Measurements from ENCODE around the gene SYNE1.

Gene SYNE1

DNA sequence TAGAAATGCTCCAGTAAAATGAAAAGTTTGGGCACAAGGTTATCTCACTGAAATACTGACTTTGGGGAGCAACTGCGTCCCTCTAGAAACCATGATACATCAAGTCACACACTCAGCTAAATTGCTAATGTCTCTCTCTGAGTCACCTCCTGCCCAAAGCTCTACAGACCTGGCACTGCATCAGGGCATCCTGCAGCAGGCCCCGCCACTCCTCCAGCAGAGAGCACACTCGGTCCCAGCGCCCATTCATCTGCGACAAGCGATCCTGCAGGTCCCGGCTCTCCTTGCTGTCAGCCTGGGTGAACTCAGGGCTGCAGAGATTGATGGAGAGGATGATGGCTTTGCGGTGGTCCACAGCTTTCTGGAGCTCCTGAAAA, 500.7 kb downstream of the SYNE1 start:
- no peak for DNase-seq (ENCODE audit: low read depth)
- TF ChIP-seq, protein P1, sequence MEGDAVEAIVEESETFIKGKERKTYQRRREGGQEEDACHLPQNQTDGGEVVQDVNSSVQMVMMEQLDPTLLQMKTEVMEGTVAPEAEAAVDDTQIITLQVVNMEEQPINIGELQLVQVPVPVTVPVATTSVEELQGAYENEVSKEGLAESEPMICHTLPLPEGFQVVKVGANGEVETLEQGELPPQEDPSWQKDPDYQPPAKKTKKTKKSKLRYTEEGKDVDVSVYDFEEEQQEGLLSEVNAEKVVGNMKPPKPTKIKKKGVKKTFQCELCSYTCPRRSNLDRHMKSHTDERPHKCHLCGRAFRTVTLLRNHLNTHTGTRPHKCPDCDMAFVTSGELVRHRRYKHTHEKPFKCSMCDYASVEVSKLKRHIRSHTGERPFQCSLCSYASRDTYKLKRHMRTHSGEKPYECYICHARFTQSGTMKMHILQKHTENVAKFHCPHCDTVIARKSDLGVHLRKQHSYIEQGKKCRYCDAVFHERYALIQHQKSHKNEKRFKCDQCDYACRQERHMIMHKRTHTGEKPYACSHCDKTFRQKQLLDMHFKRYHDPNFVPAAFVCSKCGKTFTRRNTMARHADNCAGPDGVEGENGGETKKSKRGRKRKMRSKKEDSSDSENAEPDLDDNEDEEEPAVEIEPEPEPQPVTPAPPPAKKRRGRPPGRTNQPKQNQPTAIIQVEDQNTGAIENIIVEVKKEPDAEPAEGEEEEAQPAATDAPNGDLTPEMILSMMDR (IDR thresholded peaks at IDR 0.05; ENCODE audit: control insufficient read depth, extremely low read depth, insufficient read depth) = no peak
- H3K4me3 ChIP-seq (ENCODE audit: low read depth, low read length) = no peak overlapping the region

DNA sequence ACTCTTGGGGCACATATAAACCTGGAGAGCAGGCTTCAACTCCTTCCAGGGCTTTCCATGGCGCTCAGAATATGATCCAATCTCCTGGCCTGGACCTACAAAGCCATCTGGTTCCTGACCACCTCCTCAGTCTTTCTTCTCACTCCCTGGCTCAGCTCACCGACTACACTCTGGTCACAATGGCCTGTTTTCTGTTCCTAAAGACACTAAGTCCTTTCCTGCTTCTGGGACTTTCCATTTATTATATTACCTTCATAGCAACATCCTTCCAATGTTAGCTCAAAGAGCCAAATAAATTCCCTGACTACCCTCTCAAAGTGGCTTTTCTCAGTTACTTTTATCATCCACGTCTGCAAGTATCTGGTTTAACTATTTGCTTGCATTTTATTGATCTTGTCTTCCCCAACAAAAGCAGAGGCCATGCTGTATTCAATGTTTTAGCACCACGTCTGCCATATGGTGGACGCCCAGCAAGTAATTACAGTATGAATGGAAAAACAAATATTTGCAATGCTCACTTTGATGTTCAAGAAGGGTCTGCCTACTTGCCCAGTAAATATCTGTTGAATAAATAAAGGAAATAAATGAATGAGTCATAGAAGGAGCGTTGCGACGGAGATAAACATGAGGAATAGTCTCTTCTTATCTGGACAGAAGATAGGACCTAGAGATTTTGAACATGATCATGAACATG, 501.3 kb downstream of the SYNE1 start:
- no peak overlapping the region for H3K4me3 ChIP-seq (ENCODE audit: low read depth, low read length)
- peak; percentile 30 for DNase-seq (ENCODE audit: low read depth)
- TF ChIP-seq, protein P1 (IDR thresholded peaks at IDR 0.05; ENCODE audit: control insufficient read depth, extremely low read depth, insufficient read depth) = no peak

DNA sequence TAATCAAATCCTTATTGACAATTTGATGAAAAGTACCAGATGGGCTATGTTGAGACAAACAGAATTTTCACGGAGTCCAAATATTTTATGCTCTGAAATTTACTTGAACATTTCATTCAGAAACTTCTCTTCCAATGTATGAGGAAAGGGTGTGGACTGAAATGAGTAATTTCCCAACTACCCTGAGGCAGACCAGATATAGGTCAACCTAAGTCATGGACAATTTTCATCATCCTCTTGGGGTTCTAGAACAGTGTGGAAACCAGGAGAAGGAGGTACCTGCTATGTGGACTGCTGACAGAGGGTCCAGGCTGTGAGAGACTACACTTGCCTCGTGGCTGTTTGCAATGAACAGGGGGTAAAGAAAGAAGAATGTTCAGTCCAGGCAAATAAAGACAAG, 506.7 kb downstream of the SYNE1 start:
- no peak for DNase-seq (ENCODE audit: low read depth)
- TF ChIP-seq, protein P1 (IDR thresholded peaks at IDR 0.05; ENCODE audit: control insufficient read depth, extremely low read depth, insufficient read depth) = no peak
- H3K4me3 ChIP-seq (ENCODE audit: low read depth, low read length) = no peak overlapping the region

DNA sequence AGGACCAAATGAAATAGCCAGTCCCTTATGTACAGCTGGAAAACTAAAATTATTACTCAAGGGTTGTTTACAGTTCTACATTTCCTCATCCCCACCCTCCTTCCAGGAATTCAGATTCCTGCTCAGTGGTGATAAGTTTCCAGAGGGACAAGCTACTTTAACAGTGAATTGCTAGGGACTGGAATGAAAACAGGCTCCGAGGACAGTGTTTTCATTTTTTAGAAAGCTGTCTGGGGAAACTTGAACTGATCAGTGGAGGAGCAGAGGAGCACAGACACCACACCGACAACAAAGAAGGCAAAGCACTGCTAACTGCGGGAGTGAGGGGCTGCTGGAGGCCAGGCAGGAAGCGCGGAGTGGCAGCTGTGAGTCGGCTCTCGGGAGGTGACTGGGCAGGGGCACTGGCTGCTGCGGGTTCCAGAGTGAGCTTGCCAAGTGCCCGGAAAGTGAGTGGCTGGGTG, 507.4 kb downstream of the SYNE1 start:
- no peak for DNase-seq (ENCODE audit: low read depth)
- no peak overlapping the region for H3K4me3 ChIP-seq (ENCODE audit: low read depth, low read length)

DNA sequence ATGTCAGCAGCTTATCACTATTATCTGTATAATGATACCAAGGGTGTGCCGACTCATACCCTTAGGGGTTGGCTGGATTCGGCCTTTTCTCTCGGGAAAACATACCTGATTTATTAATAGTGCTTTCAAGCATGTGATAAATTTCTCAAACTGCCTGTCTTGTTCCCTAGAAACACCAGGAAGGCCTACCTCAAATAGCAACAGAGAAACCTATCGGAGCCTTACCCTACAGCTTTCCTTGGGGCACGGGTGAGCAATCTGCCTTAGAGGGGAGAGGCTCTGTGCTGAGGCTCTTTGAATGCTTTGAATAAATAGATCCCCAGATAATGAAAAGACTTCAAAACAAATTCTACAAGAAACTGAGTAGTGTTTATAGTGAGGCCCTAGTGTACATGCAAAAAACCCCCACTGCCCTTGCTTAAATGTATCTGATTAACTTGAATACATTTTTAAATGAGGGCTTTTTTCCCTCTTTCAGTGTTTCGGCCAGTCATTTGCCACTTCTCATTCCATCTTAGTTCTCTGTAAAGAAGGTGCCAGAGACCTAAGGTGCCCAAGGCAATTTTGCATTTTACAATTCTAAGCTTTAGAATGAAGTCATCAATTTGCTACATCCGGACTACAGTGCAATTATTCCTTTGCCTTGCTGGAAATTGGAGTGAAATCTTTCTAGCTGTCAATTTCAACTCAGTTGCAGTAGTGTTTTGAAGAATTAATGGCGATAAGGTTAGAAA, 509.6 kb downstream of the SYNE1 start:
- no peak overlapping the region for H3K4me3 ChIP-seq (ENCODE audit: low read depth, low read length)
- no peak for DNase-seq (ENCODE audit: low read depth)
- TF ChIP-seq, protein P1 (IDR thresholded peaks at IDR 0.05; ENCODE audit: control insufficient read depth, extremely low read depth, insufficient read depth) = no peak

More for the DNA sequence above, 507.4 kb downstream of the SYNE1 start:
- TF ChIP-seq, protein P1 (IDR thresholded peaks at IDR 0.05; ENCODE audit: control insufficient read depth, extremely low read depth, insufficient read depth) = no peak

DNA sequence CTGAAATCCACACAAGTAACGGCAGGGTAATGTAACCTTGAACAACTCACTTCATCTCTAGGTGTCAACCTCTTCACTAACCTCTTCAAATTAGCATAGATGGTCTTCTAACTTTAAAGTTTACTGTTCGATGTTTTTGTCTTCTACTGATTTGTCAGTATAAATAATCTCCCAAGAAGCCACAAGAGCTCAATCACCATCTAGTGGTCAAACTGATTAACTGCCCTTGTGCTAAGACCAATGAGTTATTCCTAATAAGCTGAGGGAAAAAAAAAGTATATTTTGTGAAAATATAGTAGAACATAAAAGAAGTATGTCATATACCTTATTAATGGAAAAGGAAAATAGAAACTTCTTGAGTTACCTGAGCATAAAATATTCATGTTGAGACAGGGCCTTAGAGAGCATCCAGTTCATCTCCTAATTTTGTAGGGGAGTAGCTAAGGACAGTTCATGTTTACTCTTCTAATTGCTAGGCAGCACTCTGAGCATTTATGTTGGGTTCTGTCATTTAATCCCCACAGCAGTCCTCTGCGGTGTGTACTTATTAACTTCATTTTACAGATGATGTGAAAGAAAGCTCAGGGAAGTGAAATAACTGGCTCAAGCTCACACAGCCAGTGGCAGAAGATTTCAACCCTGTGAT, 512.6 kb downstream of the SYNE1 start:
- no peak overlapping the region for H3K4me3 ChIP-seq (ENCODE audit: low read depth, low read length)
- TF ChIP-seq, protein P1 (IDR thresholded peaks at IDR 0.05; ENCODE audit: control insufficient read depth, extremely low read depth, insufficient read depth) = peak; percentile 81
- DNase-seq (ENCODE audit: low read depth) = peak; percentile 31
